HG02973 (cell line): ENCODE measurements around the gene RPS27.
"Not testable (repeated sequence)": the region's sequence is repeated elsewhere in the genome, so short reads cannot be mapped to it uniquely, and the experiment has no call there.

Source experiments
- ATAC-seq: cut with Tn5 transposase; IDR thresholded peaks from one replicate; pipeline ENCODE4 v1.9.1; 2021; ENCODE audit warnings: moderate library complexity; ENCODE audit not compliant: unreplicated experiment

RPS27 gene

DNA sequence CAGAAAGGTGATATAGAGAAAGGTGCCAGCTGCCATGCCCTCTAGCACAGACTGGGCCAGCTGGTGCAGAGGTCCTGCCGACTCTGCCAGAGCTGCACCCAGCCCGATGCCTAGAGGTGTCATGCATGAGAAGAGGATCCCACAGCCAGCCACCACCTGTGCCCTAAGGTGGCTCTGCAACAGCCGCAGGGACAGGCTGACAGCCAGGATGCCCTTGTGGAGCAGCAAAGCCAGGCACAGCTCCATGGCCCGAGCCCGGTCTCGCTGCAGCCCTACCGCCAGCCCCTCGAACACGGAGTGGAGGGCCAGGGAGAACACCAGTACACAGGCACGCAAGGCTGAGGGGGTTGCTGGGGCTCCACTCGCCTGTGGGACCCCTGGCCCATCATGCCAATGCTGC lies 30.4 kb upstream of the RPS27 start:
- no peak for ATAC-seq

DNA sequence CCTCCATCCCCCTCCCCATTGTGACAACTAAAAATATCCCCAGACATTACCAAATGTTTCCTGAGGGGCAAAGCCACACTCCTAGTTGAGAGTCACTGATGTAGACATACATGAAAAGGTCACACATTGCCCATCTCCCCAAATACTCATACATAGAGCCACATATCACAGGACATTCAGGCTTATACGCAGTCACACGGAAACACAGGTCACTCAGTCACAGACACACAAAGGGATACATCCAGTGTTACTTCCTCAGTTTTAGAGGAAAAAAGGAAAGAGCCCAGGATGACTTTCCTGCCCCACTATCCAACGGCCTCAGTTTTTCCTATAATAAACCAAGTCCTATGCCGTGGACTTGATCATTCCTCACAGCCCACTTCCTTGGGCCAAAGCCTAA lies 29.1 kb upstream of the RPS27 start:
- ATAC-seq, result no peak

DNA sequence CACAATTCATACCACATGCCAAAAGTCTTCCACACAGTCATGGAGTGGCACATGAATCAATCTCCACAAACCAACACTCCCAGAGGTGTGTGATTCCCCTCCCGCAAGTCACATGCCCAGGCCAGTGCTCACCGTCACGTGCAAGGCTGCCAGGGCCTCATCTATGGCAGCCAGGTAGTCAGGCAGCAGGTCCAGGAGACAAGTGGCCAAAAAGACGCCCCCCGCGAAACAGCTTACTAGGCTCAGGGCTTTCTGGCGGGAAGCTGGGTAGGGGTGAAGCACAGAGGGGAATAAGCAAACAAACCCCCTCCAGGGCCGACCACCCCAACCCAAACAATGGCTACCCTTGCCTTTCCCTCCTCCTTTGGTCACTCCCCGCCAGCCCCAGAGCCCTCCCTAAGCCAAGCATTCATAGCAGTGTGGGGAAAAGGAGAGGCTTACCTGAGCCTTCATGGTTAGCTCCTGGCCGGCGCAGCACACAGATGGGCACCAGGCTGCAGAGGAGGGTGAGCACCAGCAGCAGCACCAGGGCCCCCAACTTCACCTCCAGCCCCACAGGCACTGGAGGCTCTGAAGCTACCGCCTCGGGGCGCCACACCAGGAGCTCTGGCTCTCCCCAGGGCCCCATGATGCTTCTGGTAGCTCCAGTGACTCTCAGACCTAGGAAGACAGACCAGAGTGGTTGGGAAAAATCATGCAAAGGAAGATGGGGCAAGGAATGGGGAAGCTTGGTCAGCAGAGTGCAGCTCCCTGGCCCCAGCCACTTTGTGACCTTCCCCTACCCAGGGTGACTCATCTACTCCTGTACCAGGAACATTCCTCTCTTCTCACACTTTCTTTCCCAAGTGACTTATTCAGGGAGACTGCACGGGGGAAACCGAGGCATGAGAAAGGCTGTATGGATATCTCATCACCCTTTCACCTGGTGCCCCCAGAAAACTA lies 28.2 kb upstream of the RPS27 start:
- ATAC-seq, result no peak

DNA sequence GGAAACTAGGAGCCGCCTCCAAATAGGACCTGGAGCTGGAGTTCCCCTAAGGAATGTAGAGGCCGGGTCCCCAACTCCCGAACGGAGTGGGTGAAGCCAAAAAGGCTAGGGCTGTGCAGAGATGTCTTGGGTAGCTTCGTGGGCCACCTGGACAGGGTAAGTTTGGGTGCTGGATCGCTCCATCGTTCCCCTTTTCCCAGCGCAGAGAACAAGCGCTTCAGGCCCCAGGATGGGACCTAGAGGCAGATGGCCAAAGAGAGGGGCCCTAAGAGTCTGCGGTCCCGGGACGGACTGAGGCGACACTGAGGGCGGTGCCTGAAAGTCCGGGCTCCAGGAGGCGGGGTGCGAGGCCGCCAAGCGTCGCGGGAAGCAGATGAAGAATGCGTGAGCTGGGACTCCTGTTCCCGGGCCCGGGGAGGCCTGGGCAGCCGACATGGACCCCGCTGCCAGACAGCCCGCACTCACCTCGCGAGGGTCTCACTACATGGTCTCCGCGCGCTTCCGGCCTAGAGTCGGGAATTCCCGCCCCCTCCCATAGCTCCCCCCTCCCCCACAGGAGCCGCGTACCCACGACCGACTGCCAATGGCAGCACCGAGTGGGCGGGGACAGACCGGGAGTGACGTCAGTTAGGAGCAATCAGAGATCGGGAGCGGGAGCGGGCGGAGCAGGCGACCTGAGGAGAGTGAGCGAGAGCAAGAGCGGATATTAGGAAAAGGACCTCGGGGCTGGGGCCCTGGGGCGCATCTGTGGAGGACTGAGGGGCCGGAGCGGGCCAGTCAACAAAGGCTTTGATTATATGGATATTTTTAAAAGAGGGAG lies 27.3 kb upstream of the RPS27 start, which contains the start of gene SLC39A1:
SLC39A1 (minus strand) TSS at position 508 of the 820 bp plus-strand sequence. CDS start 822 bp downstream, outside the sequence.
- ATAC-seq, result peak; percentile 35

DNA sequence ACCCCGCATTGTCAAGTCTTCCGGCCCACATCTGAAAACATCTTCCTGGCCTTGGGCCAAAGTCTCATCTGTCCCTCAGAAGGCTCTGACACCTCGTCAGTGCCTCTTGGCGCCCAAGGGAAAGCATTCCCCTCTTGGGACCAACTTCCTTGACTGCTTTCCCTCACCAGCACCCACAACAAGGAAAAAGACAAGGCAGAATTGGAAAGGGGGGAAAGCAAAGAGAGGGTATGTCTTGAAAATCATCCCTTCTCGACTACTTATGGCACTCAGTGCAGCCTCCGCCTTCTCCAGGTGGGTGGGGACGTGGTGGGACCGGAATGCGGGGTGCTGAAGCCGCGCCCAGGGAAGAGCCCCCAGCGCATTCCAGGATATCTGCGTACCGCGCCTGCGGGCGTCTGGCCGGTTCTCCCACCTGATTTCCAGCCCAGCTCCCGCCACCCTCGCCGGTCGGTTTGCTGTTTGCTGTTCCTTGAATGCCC lies 26.7 kb upstream of the RPS27 start:
- no peak for ATAC-seq

DNA sequence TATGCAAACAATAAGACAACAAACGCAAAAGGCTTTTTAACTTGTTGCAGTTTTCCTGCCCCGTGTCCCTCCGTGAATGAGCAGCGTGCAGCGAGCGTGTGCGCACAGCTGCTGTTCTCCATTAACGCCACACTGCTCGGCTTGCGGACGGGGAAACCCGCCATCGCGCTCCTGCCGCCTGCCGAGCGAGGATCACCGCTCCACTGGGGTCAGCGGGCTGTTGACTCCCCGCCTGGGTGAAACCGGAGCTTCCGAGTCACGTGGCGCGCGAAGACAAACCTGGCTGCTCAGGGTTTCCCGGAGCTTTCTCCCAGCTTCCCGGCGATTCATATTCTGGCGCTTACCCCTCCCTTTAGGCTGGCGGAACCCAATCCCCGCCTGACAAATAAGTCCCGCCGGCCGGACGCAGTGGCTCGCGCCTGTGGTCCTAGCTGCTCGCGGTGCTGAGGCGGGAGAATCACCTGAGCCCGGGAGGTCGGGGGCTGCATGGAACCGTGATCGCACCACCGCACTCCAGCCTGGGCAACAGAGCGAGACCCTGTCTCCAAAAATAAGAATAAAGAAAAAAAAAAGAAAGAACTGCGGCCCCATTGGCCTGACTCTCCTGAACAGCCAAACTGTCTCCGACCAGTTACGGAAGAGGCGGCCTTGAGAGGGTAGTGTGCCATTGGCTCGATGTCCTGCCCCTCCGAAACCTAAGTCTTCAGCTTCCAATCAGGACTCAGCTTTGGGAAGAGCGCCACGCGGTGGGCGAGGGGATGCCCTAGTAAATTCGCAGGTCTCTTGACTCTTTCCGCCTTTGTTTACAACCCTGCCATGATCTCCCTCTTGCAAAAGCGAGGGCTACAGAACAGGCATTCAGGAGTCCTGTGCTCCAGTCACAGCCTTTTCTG lies 23.2 kb upstream of the RPS27 start, which contains the start of gene CREB3L4:
CREB3L4 (plus strand) TSS at position 796 of the 893 bp plus-strand sequence. CDS start 624 bp downstream, outside the sequence.
- peak; percentile 64 for ATAC-seq

DNA sequence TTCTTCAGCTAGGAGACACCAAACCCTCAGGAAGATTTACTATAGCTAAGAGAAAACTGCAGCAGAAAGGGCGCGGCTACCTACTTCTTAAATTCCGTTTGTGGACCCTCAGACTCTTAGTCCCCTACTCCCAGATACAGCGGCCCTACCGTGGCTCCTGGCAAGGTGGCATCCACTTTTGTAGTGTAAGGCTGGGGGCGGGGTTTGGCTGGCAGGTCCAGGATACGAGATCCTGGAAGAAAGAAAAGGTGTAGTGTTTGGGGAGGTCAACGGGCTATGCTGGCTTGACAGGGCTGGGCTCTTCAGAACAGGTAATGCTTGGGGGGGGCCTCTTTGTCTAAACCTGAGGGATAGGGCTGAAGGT lies 22.6 kb upstream of the RPS27 start:
- no peak for ATAC-seq

DNA sequence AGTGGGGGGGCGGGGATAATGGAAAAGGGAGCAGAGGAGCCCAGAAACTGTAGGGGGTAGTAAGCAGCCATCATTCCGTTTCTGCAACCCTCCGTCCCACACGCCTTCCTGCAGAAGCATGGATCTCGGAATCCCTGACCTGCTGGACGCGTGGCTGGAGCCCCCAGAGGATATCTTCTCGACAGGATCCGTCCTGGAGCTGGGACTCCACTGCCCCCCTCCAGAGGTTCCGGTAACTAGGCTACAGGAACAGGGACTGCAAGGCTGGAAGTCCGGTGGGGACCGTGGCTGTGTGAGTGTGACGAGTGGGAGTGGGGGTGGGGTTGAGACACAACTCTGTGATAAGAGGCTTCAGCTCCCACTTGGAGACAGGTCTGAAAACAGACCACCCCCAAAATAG lies 22.2 kb upstream of the RPS27 start:
- no peak for ATAC-seq

DNA sequence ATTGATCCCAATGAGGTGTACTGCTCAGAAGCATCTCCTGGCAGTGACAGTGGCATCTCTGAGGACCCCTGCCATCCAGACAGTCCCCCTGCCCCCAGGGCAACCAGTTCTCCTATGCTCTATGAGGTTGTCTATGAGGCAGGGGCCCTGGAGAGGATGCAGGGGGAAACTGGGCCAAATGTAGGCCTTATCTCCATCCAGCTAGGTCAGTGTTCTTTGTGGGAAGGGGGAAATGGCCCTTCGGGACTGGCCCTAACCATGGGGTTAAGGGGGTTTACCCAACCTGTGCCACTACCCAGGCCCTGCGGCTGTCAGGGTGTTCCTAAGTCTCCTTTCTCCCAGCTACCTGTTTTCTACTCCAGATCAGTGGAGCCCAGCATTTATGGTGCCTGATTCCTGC lies 21.6 kb upstream of the RPS27 start:
- ATAC-seq, result no peak

DNA sequence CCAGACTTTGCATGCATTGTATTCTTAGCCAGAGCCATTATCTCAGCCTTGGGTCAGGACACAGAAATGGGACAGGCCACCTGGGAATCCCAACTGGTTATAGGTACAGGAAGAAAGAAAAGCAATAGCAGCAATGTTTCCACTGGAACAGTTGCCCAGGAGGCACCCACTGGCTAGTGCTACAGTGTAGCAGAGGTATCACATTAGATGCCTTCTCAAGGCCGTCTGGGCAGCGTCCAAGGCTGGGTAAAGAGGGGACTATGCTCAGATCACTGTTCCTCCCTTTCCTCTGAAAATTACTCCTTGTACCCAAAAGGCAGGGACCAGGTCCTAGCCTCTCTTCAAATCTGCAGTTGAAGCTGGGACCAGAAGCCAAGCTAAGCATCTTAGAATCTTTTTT lies 20.2 kb upstream of the RPS27 start:
- ATAC-seq, result no peak

DNA sequence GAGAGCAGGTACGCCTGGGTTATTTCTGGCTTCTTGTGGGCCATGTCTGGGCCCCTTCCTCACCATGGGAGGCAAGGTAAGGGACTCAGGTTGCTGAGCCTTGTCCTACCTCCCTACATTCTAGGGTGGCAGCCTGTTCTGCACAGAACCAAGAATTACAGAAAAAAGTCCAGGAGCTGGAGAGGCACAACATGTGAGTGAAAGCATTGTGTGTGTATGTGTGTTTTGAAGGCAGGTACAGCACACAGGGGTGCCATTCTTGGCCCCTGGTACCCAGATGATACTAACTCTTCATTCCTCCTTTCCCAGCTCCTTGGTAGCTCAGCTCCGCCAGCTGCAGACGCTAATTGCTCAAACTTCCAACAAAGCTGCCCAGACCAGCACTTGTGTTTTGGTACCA lies 17.5 kb upstream of the RPS27 start:
- ATAC-seq, result no peak

DNA sequence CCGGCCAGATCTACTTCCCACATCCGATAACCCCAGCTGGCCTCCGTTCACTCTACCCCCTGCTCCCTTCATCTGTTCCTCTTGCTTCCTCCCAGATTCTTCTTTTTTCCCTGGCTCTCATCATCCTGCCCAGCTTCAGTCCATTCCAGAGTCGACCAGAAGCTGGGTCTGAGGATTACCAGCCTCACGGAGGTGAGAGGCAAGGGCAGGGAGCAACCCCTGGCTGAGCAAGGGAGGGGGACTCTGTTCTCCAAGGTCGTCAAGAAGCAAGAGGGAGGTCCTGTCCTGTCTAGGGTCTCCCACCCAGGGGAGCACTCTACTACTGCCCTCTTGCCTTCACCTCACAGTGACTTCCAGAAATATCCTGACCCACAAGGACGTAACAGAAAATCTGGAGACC lies 17.0 kb upstream of the RPS27 start:
- ATAC-seq, result no peak

DNA sequence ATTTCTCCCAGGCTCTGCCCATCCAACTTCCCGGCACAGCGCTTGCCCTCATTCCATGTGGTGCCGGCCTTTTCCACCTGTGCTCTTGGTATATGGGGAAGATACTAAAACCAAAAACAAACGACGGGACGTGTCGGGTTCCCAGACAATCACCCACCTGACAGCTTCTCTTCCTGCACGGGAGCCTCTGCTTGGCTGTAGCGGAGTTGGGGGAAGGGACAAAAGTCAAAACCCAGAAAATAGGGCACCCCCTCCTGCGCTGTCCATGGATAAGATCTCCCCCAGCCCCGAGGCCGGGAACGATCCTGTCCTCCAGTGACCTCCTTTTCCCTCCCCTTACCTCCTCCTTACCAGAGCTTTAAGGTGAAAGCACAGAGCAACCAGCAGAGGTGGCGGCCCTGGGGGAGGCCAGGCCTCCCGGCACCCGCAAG lies 13.7 kb upstream of the RPS27 start:
- no peak for ATAC-seq

DNA sequence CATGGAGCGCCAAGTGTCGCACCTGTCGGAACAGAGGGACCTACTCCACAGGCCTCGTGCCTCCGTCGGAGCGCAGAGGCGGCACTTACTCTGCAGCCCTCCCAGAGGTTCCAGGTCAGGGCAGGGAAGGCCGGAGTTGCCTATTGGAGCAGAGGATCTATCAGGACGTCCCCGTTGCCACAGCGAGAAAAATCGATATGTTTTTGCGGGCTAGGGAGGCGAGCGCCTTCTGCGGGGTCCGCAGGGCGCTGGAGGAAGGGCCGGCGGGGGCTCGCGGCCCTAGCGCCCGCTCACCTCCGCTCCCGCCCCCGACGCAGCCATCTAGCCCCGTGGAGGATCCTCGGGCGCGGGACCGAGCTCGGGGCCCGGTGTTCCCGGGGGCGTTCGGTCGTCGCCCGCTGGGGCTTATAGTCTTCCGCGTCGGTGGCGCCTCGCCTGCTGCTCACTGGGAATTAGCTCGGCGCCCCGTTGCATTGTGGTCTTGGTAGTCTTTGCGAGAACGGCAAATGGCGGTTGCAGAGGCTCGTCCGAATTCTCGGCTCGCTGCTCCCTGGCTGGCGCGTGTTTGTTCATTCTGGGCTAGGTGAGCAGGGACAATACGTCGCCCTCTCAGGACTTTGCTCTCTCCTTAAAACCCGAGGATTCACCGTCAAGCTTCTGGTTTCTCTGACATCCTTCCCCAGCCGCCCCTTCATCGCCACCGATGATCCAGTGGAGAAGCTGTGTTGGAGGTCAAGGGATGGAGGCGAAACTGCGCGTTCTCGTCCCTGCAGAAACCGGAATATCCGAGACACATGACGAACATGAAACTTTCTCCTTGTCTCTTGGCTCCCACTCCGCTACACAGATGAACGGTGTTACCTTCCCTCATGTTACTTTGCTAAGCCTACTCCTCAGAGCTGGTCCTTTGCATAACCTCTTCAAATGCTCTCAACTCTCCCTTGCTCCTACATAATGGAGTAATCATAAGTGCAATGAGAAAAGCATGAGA lies 13.0 kb upstream of the RPS27 start, which contains the start of gene JTB:
JTB (minus strand) TSS at position 425 of the 991 bp plus-strand sequence; CDS start at position 3, 422 bp downstream.
- ATAC-seq, result peak; percentile 62

DNA sequence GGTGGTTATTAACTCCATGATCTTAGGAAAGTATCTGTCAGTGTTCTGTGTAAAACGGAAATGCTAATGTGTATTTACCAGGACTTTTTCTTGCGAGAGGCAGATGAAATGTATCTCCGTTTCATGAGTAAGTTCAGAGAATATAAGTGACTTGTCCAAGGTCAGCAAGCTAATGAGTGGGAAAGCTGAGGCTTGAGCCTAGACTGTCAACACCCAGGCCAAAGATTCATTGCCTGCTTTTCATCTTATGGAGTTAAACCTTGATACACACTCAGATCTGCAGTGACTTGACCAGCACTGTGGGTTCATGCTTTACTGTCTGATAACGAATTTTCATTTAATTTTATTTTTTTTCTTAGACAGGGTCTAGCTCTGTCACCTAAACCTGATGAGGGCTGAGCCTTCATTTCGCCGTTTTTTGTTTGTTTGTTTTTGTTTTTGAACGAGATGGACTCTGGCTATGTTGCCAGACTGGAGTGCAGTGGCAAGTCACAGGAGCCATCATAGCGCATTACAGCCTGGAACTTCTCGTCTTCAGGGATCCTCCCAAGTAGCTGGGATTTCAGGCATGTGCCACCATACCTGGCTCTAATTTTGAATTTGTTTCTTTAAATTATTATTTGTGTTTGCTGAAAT lies 12.2 kb upstream of the RPS27 start:
- no peak for ATAC-seq

DNA sequence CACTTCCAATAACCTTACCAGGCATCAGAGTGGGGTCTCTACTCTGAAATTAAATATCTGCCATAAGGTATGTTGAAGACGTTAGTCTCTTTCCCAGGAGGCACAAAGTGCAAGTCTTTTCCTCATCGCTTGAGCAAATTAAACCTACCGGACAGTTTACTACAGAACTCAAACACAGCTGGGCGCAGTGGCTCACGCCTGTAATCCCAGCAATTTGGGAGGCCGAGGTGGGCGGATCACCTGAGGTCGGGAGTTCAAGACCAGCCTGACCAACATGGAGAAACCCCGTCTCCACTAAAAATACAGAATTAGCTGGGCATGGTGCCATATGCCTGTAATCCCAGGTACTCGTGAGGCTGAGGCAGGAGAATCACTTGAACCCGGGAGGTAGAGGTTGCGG lies 11.5 kb upstream of the RPS27 start:
- ATAC-seq, result not testable (repeated sequence)

DNA sequence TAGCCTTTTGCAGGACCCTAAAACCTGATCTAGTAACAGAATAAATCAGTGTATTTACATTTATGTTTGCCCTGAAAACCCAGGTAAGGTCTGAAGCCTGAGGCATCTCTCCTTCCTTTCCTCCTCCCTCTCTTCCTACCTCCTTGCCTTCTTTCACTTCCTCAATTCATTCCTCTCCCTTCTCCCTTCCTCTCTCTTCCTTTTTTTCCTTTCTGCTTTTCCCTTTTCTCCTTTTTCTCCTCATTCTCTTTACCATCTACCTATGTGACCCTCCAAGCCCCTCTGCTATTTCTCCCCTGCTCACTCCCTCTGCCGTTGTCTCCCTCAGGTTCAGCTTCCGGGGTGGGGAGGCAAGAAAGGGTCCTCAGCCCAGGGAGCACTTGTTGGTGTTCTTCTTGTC lies 8.8 kb upstream of the RPS27 start:
- not testable (repeated sequence) for ATAC-seq

DNA sequence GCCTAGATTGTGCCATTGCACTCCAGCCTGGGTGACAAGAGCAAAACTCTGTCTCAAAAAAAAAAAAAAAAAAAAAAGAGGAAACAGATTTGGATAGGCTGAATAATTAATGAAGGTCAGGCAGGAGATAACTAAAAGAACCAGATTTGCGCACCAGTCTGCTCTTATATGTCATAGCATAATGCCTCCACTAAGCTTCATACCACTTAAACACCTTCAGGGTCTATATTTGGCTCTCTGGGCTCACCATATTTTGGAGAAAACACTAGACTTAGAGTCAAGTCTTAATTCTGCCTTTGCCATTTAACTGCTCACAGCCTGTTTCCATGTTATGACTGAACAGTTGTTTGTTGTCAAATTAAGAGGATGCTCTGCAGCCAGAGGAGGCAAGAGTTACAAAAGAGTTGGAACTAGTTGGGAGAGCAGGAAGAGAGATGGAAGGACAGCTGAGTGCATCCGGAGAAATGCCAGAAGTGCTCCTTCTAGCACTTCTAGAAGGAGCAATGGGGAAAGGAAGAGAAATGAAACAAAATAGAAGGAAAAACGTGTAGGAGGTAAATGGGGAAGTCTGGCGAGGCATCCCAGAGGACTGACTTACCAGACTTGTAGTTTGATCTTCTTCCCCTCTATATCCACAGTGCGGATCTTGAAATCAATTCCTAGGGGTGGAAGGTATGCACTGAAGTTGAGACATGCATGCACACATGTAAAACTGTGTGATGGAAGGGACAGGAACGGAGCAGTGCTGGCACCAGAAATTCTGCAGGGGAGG lies 6.3 kb upstream of the RPS27 start:
- no peak for ATAC-seq
